K562 (cell line): ENCODE measurements around the gene ARHGDIA. TPM values are rescaled to one million over a fixed set of nuclear protein-coding genes. Genes with fewer than 3 reads are reported as not detected.

Experiments
- GABPB1 ChIP-seq: sonication (generic); formaldehyde crosslinking; IDR thresholded peaks from 2 replicates; pipeline ENCODE4 v1.8.0; 2022; ENCODE audit warnings: mild to moderate bottlenecking, missing genetic modification reagents
- L3MBTL2 ChIP-seq: fragments of 450-650 bp; IDR thresholded peaks from 2 replicates; pipeline ENCODE4 v1.6.1; 2016; ENCODE audit warnings: mild to moderate bottlenecking, moderate library complexity
- NFIC ChIP-seq: fragments of 450-650 bp; IDR thresholded peaks from 2 replicates; pipeline ENCODE4 v1.6.1; 2017; ENCODE audit warnings: mild to moderate bottlenecking, inconsistent platforms
- PTBP1 ChIP-seq: fragments of 200-400 bp; formaldehyde crosslinking; IDR thresholded peaks from 2 replicates; pipeline ENCODE4 v1.6.1; 2017; ENCODE audit warnings: low read depth, low read length
- PTTG1 ChIP-seq: fragments of 450-650 bp; IDR thresholded peaks from 2 replicates; pipeline ENCODE4 v1.6.1; 2016; ENCODE audit warnings: low read depth, mild to moderate bottlenecking, missing genetic modification characterization, missing compliant biosample characterization
- RUNX1 ChIP-seq: sonication (generic); IDR thresholded peaks from 2 replicates; pipeline ENCODE4 v1.6.1; 2016; ENCODE audit warnings: antibody characterized with exemption, low read depth
- ZNF184 ChIP-seq: sonication (generic); formaldehyde crosslinking; IDR thresholded peaks from 2 replicates; pipeline ENCODE4 v1.5.0; 2020; ENCODE audit warnings: missing genetic modification reagents
- ZNF3 ChIP-seq: fragments of 250-450 bp; sonication (Bioruptor Pico); IDR thresholded peaks from 2 replicates; pipeline ENCODE4 v1.5.0; 2021; ENCODE audit warnings: mild to moderate bottlenecking, moderate library complexity
- ZNF644 ChIP-seq: fragments of 200-800 bp; sonication (Bioruptor generic); IDR thresholded peaks from 2 replicates; pipeline ENCODE4 v1.6.1; 2016; ENCODE audit warnings: low read depth, missing genetic modification characterization, missing compliant biosample characterization
- ZNF707 ChIP-seq: fragments of 250-450 bp; sonication (Bioruptor Pico); conservative IDR thresholded peaks from 2 replicates; pipeline ENCODE4 v1.8.0; 2022; ENCODE audit warnings: inconsistent platforms, mild to moderate bottlenecking, moderate library complexity
- polyA plus RNA-seq, 8 experiments: library from polyadenylated mRNA; depleted of rRNA in 4 of 8; stranded (reverse) in 5 of 8; unstranded in 3 of 8; fragments of >200 nt; fragmentation: Nextera tagmentation in 2 of 8; fragmentation: Illumina TruSeq in 1 of 8; extraction: Ambion mirVana in 2 of 8; extraction: Trizol in 1 of 8; gene quantifications; 2 replicates each; pipeline versions ENCODE4 v1.2.1 to v1.2.3, GENCODE V29; 2011 to 2014; ENCODE audit warnings: inconsistent platforms in 1 of 8, missing spikeins in 1 of 8
- total RNA-seq, 7 experiments: library from RNA; depleted of rRNA in 6 of 7; stranded (reverse); fragments of >200 nt in 6 of 7; fragmentation: Illumina TruSeq in 2 of 7; extraction: Trizol in 2 of 7; gene quantifications; 2 replicates each; pipeline versions ENCODE4 v1.2.1 to v1.2.3, GENCODE V29; 2011 to 2021; ENCODE audit warnings: low replicate concordance in 1 of 7
- TF ChIP-seq, protein P1 (sequence below): fragments of 250-450 bp; sonication (Bioruptor Pico); IDR thresholded peaks from 2 replicates; pipeline ENCODE4 v1.4.0; 2020; ENCODE audit warnings: borderline replicate concordance
- TF ChIP-seq, protein P2 (sequence below), 2 experiments: fragments of 450-650 bp; formaldehyde crosslinking in 1 of 2; IDR thresholded peaks; 2 replicates each; pipeline versions ENCODE4 v1.4.0 to v1.6.1; 2014 to 2020; ENCODE audit warnings: mild to moderate bottlenecking in 2 of 2, borderline replicate concordance in 1 of 2, low read depth in 1 of 2
- TF ChIP-seq, protein P3 (sequence below), 3 experiments: fragments of 200-800 bp in 1 of 3; fragments of 250-450 bp in 1 of 3; fragments of 450-650 bp in 1 of 3; sonication (Bioruptor Pico) in 1 of 3; sonication (Bioruptor generic) in 1 of 3; formaldehyde crosslinking in 1 of 3; IDR thresholded peaks; 2 replicates each; pipeline versions ENCODE4 v1.6.1 to v1.8.0; 2016 to 2022; ENCODE audit warnings: mild to moderate bottlenecking in 2 of 3, missing genetic modification characterization in 2 of 3, missing compliant biosample characterization in 1 of 3, moderate library complexity in 1 of 3

The ARHGDIA gene
- total and polyA plus RNA-seq, 9 of the 15 experiments (the other 6 are each of a cell fraction or from before 2014, with no cell fraction given) = 9.6 to 340 (median 97.6) TPM

- TF ChIP-seq, protein P1, sequence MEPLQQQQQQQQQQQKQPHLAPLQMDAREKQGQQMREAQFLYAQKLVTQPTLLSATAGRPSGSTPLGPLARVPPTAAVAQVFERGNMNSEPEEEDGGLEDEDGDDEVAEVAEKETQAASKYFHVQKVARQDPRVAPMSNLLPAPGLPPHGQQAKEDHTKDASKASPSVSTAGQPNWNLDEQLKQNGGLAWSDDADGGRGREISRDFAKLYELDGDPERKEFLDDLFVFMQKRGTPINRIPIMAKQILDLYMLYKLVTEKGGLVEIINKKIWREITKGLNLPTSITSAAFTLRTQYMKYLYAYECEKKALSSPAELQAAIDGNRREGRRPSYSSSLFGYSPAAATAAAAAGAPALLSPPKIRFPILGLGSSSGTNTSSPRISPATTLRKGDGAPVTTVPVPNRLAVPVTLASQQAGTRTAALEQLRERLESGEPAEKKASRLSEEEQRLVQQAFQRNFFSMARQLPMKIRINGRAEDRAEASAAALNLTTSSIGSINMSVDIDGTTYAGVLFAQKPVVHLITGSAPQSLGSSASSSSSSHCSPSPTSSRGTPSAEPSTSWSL (CRISPR knock-in tag) = no peak
- no peak for TF ChIP-seq ZNF184
- TF ChIP-seq ZNF3 = no peak
- TF ChIP-seq PTTG1 (tag) = no peak
- TF ChIP-seq L3MBTL2 = 0 out of 2 replicates have a peak, but pooled peaks have one; percentile 31
- no peak; the same call in 1 of the 2 replicates for TF ChIP-seq RUNX1
- peak; percentile 44; the same call in 1 of the 2 replicates for TF ChIP-seq NFIC
- TF ChIP-seq ZNF707 = no peak
- TF ChIP-seq PTBP1 = peak; percentile 90; the same call in 1 of the 2 replicates
- peak; percentile 40; the same call in 1 of the 2 replicates for TF ChIP-seq GABPB1
- TF ChIP-seq, protein P2, sequence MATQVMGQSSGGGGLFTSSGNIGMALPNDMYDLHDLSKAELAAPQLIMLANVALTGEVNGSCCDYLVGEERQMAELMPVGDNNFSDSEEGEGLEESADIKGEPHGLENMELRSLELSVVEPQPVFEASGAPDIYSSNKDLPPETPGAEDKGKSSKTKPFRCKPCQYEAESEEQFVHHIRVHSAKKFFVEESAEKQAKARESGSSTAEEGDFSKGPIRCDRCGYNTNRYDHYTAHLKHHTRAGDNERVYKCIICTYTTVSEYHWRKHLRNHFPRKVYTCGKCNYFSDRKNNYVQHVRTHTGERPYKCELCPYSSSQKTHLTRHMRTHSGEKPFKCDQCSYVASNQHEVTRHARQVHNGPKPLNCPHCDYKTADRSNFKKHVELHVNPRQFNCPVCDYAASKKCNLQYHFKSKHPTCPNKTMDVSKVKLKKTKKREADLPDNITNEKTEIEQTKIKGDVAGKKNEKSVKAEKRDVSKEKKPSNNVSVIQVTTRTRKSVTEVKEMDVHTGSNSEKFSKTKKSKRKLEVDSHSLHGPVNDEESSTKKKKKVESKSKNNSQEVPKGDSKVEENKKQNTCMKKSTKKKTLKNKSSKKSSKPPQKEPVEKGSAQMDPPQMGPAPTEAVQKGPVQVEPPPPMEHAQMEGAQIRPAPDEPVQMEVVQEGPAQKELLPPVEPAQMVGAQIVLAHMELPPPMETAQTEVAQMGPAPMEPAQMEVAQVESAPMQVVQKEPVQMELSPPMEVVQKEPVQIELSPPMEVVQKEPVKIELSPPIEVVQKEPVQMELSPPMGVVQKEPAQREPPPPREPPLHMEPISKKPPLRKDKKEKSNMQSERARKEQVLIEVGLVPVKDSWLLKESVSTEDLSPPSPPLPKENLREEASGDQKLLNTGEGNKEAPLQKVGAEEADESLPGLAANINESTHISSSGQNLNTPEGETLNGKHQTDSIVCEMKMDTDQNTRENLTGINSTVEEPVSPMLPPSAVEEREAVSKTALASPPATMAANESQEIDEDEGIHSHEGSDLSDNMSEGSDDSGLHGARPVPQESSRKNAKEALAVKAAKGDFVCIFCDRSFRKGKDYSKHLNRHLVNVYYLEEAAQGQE (IDR thresholded peaks at IDR 0.05; ENCODE audit: borderline replicate concordance) = 0 out of 2 replicates have a peak, but pooled peaks have one; percentile 7
- TF ChIP-seq, protein P2 (CRISPR knock-in tag; IDR thresholded peaks at IDR 0.05; ENCODE audit: low read depth) = 0 out of 2 replicates have a peak, but pooled peaks have one; percentile 42
- TF ChIP-seq, protein P3, sequence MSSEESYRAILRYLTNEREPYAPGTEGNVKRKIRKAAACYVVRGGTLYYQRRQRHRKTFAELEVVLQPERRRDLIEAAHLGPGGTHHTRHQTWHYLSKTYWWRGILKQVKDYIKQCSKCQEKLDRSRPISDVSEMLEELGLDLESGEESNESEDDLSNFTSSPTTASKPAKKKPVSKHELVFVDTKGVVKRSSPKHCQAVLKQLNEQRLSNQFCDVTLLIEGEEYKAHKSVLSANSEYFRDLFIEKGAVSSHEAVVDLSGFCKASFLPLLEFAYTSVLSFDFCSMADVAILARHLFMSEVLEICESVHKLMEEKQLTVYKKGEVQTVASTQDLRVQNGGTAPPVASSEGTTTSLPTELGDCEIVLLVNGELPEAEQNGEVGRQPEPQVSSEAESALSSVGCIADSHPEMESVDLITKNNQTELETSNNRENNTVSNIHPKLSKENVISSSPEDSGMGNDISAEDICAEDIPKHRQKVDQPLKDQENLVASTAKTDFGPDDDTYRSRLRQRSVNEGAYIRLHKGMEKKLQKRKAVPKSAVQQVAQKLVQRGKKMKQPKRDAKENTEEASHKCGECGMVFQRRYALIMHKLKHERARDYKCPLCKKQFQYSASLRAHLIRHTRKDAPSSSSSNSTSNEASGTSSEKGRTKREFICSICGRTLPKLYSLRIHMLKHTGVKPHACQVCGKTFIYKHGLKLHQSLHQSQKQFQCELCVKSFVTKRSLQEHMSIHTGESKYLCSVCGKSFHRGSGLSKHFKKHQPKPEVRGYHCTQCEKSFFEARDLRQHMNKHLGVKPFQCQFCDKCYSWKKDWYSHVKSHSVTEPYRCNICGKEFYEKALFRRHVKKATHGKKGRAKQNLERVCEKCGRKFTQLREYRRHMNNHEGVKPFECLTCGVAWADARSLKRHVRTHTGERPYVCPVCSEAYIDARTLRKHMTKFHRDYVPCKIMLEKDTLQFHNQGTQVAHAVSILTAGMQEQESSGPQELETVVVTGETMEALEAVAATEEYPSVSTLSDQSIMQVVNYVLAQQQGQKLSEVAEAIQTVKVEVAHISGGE (CRISPR knock-in tag; IDR thresholded peaks at IDR 0.05) = 0 out of 6 replicates have a peak, but pooled peaks of 1 of the 3 experiments have one; percentile 13
- no peak for TF ChIP-seq ZNF644
Measured at GRCh38 chr17:81867991-81868673, 3.0 kb downstream of the ARHGDIA start (continued).
